C1 segment of cervical spinal cord (tissue), 14 donors: ENCODE measurements around the gene RARRES2.
A peak's percentile ranks its signal among the peaks of the same experiment; 100 is the strongest.
"Not testable (repeated sequence)": the region's sequence is repeated elsewhere in the genome, so short reads cannot be mapped to it uniquely, and the experiment has no call there.

Experiments
- DNase-seq, 14 donors: peaks; one replicate each; lab custom pipeline; 2025; lab: John Stamatoyannopoulos, UW

The RARRES2 gene

GRCh38 chr7:150341263-150342120 is at the start of gene RARRES2:
Gene RARRES2, minus strand, starts transcription at chr7:150341629. Its CDS starts 1,020 bp downstream, at chr7:150340609.
- DNase-seq: peak in 5 of 14 donors; percentile 14 to 59 (median 28)

- no peak for DNase-seq
Measured at GRCh38 chr7:150390205-150390604, 48.8 kb upstream of the RARRES2 start.

GRCh38 chr7:150389532-150389816 is 48.0 kb upstream of the RARRES2 start:
- no peak for DNase-seq

- peak in 12 of 14 donors; percentile 24 to 85 (median 76) for DNase-seq
Measured at GRCh38 chr7:150388709-150389531, 47.5 kb upstream of the RARRES2 start.

- DNase-seq: peak in 1 of 14 donors; percentile 51
Measured at GRCh38 chr7:150388306-150388705, 46.9 kb upstream of the RARRES2 start.

- DNase-seq: not testable (repeated sequence)
Measured at GRCh38 chr7:150385884-150386283, 44.5 kb upstream of the RARRES2 start.

GRCh38 chr7:150385302-150385723 is 43.9 kb upstream of the RARRES2 start:
- peak in 3 of 14 donors; percentile 38 to 57 (median 41) for DNase-seq

- peak in 3 of 14 donors; percentile 46 to 66 (median 58) for DNase-seq
Measured at GRCh38 chr7:150384406-150385301, 43.2 kb upstream of the RARRES2 start.

- DNase-seq: peak in 13 of 14 donors; percentile 57 to 98 (median 88)
Measured at GRCh38 chr7:150383710-150384397, 42.4 kb upstream of the RARRES2 start.

GRCh38 chr7:150382844-150383225 is 41.4 kb upstream of the RARRES2 start:
- DNase-seq: peak in 1 of 14 donors; percentile 73

GRCh38 chr7:150382123-150382843 is 40.9 kb upstream of the RARRES2 start:
- DNase-seq: peak in 8 of 14 donors; percentile 17 to 73 (median 47)

- no peak for DNase-seq
Measured at GRCh38 chr7:150381785-150382122, 40.3 kb upstream of the RARRES2 start.

GRCh38 chr7:150381096-150381495 is 39.7 kb upstream of the RARRES2 start:
- no peak for DNase-seq

GRCh38 chr7:150380463-150380862 is 39.0 kb upstream of the RARRES2 start:
- DNase-seq: no peak

GRCh38 chr7:150379441-150380379 is 38.3 kb upstream of the RARRES2 start:
- peak in 6 of 14 donors; percentile 14 to 69 (median 54) for DNase-seq

GRCh38 chr7:150378853-150379440 is 37.5 kb upstream of the RARRES2 start, which contains the start of gene ZNF775:
Gene ZNF775, plus strand, starts transcription at chr7:150379330. Its CDS starts 9,141 bp downstream, at chr7:150388471.
- peak; percentile 55 to 98 (median 93) for DNase-seq

- DNase-seq: peak in 9 of 14 donors; percentile 21 to 53 (median 29)
Measured at GRCh38 chr7:150378115-150378852, 36.9 kb upstream of the RARRES2 start.

- no peak for DNase-seq
Measured at GRCh38 chr7:150377635-150378034, 36.2 kb upstream of the RARRES2 start.
